ENCODE measurements around the gene TMPRSS11A.

DNA sequence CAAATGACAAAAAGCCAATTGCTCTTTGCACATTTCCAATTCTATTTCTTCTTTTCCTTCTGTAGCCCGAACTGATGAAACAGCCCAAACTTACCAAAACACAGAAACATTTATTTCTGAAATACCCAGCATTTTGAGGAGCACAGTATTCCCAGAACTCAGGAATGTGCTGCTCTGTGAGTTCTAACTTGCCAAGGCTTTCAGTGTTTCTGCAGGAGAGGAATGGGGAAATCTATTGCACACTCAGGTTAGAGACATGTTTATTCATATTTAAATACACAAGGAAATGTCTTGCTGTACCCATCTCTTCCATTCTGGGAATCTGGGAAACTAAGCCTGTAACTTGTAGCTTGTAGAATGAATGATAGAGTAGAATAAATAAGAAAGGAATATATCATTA, 90.2 kb downstream of the TMPRSS11A start:
- TF ChIP-seq FOXM1 (IDR thresholded peaks at IDR 0.05; ENCODE audit: borderline replicate concordance) (no peak), ELF4 (IDR thresholded peaks at IDR 0.05) (no peak), SUZ12 (IDR thresholded peaks at IDR 0.05) (no peak), ARNT (IDR thresholded peaks at IDR 0.05) (no peak), FOXA1 (IDR thresholded peaks at IDR 0.05) (no peak), ZNF384 (IDR thresholded peaks at IDR 0.05) (no peak), NFRKB (IDR thresholded peaks at IDR 0.05) (no peak), PKNOX1 (IDR thresholded peaks at IDR 0.05) (no peak), SP1 (IDR thresholded peaks at IDR 0.05) (no peak)

Measured in HEK293T (cell line).